Suppressor macrophage treated with lipopolysaccharide for 1 hour (primary cell): ENCODE data around the gene CACNG4.

ENCODE experiments used
- DNase-seq, 3 donors: peaks; one replicate each; pipeline ENCODE4 v3.0.0-alpha.2; 2020 to 2022

CACNG4 gene

DNA sequence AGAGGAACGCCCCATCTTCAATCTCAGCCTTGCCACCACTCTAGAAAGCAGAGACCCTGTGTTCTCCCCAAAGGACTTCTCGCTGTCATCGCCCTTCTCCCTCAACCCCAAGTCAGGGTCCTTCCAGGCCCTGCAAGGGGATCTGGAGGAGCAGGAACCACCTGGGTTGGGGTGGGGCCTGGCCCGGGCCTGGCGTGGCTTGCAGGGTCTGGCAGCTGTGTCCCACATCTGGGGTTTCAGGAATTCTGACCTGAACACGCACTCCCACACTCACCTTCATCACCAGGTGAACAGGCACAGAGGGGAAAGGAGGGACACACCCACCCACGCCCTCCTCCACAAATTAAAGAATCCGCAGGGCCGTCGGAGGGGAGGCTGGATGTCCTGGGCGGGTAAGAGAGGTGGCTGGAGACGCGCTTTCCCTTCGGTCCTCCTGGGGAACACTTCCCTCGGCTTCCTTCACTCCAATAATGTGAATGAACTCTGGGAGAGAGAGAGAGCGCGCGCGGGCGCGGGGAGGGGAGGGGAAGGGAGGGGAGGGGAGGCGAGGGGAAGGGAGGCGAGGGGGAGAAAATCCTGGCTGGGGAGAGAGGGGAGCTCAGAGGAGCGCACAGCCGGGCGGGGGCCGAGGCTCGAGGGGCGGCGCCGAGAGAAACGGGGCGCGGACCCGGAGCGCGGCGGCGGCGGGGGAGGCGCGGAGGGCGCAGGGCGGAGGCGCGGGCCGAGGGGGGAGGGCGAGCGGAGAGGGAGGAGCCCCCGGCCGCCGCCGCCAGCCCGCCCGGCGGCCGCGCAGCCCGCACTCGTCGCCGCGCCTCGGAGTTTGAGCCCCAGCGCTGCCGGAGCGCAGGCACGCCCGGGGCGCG lies at the start of gene CACNG4:
Gene CACNG4 (plus strand): TSS at position 799 of the 863 bp plus-strand sequence. CDS start 205 bp downstream, outside the sequence.
- no peak for DNase-seq

DNA sequence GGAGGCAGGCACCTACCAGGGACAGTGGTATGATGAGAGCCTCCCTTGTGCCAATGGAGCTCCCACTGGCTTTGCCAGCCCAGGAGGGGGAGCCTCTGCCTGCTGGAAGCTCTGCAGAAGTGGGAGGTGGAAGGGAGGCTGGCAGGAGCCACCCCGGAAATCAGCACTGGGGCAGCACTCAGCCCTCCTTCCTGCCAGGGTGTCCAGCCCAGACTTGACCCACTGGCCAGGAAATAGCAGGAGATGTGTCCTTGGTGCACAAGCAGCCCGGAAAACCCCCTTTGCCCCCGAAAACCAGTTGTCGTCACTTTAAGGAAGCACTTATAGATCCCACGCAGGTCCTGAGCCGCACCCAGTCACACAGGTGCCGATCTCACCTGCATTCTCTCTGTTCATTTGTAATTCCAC lies 49.3 kb upstream of the CACNG4 start:
- peak; percentile 11 to 24 (median 22) for DNase-seq

DNA sequence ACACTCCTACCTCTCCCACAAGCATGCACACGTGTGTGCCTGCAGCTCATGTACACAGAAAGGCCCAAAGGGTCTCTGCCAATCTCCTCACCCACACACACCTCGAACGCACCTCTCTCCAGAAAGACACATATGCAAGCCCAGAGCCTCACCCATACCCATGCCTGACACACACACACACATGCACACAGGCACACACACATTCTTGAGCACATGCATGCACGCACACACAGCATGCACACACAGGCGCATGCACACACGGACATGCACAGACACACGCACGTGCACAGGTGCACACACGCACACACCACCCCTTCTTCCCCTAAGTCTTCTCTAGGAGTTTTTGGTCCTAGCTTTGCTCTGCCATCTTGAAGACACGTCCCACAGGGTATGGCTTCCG lies 48.7 kb upstream of the CACNG4 start:
- DNase-seq, result no peak

DNA sequence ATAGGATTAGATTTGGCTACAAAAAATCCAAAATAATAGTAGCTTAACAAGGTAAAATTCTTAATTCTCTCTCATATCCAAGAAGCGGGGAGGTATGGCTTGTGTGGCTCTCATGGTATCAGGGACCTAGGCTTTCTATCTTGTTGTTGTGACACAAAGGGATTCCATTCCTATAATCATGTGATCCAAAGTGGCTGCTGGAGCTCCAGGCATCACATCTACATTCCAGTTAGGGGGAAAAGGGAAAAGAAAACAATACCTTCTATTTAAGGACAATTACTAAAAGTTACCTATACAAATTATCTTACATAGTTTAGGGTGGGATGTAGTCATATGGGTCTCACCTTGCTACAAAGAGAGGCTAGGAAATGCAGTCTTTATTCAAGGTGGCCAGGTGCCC lies 47.6 kb upstream of the CACNG4 start:
- no peak for DNase-seq

- DNase-seq, result no peak
Observed at GRCh38 chr17:66918896-66919295, 45.6 kb upstream of the CACNG4 start.

DNA sequence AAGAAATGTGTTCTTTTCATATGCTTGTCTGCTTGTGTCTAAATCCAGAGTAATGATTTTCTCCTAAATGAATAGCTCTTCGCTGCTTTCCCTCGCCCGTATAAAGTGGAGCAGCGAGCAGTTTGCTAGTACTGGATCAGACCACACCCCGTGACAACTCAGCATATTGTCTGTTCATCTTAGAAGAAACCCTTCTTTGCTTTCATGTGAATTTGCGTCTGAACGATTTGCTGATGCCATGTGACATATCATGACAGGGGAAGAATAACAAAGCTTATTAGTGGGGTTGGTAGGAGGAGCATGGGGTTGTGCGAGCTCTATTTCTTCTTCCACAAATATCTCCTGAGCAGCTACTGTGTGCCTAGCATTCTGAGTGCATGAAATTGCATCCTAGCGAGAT lies 44.1 kb upstream of the CACNG4 start:
- no peak for DNase-seq

- peak in 2 of 3 donors; percentile 22 for DNase-seq
Observed at GRCh38 chr17:66920950-66921349, 43.6 kb upstream of the CACNG4 start.

DNA sequence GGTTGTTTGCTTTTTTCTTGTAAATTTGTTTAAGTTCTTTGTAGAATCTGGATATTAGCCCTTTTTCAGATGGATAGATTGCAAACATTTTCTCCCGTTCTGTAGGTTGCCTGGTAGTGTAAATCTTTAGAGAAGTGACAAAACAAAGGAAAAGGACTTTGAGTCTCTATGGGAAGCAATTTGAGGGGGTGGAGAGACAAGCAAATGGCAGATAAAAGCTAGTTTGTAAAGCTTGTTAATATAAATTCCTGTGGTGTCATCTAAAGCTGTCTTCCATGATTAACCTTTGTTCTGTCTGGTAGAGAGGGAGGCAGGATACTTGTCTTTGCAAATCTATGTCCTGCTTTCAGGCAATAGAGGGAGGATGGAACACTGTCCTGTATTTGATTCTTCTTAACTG lies 40.6 kb upstream of the CACNG4 start:
- no peak for DNase-seq

GRCh38 chr17:66925811-66926500 lies 38.6 kb upstream of the CACNG4 start:
- no peak for DNase-seq

- no peak for DNase-seq
Observed at GRCh38 chr17:66928949-66929348, 35.6 kb upstream of the CACNG4 start.

DNA sequence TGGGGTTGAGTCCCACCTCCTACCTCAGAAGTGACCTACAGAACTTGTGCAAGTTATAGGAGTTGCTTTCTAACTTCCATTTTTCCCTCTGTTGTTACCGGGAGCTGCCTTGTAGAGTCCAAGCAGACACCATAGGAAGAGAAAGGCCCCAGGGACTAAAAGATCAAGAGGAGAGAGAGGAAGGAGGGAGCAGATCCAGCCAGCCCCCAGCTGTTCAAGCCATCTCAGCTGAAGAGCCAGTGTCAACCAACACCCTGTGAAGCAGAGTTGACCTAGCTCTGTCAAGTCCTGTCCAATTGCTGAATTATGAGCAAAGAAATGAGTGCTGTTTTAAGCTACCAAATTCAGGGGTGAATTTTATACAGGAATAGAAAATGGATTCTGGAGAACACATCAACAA lies 34.9 kb upstream of the CACNG4 start:
- no peak for DNase-seq

GRCh38 chr17:66930933-66931332 lies 33.6 kb upstream of the CACNG4 start:
- no peak for DNase-seq

DNA sequence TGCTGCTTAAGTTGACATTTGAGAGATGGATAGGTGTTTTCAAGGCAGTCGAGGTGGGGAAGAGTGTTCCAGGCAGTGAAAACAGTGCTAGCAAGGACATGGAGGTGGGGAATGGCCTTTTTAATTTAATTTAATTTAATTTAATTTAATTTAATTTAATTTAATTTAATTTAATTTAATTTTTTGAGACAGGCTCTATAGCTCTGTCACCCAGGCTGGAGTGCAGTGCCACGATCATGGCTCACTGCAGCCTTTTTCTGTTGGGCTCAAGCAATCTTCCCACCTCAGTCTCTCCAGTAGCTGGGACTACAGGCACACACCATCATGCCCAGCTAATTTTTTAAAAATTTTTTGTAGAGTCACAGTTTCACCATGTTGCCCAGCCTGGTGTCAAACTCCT lies 32.2 kb upstream of the CACNG4 start:
- DNase-seq, result no peak

- DNase-seq, result no peak
Observed at GRCh38 chr17:66934040-66934439, 30.5 kb upstream of the CACNG4 start.

GRCh38 chr17:66935717-66936116 lies 28.8 kb upstream of the CACNG4 start:
- no peak for DNase-seq

- DNase-seq, result no peak
Observed at GRCh38 chr17:66938656-66939055, 25.9 kb upstream of the CACNG4 start.

- no peak for DNase-seq
Observed at GRCh38 chr17:66939461-66940114, 24.9 kb upstream of the CACNG4 start.

DNA sequence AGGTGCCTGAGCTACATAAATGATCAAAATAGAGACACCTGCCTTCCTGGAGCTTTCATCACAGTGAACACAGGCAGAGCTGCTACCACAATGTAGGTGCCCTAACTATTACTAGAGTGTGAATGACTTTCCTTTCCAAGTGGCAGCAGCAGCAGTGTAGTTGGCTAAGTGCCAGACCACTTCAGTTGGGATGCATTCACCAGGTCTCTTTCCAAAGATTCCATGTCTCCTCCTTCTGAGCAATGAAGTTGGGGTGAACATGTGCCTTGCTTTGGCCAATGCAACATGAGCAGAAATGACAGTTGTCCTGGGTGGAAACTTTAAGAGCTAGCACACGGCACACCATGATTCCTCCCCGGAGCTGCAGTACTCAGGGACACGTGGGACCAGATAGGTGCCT lies 23.3 kb upstream of the CACNG4 start:
- no peak for DNase-seq

- no peak for DNase-seq
Observed at GRCh38 chr17:66941773-66942450, 22.6 kb upstream of the CACNG4 start.

- DNase-seq, result no peak
Observed at GRCh38 chr17:66942451-66943264, 21.8 kb upstream of the CACNG4 start.

GRCh38 chr17:66943484-66943883 lies 21.0 kb upstream of the CACNG4 start:
- no peak for DNase-seq
